ENCODE results near the gene MRPS31.
"Not testable (repeated sequence)": the region's sequence is repeated elsewhere in the genome, so short reads cannot be mapped to it uniquely, and the experiment has no call there.

Gene MRPS31

DNA sequence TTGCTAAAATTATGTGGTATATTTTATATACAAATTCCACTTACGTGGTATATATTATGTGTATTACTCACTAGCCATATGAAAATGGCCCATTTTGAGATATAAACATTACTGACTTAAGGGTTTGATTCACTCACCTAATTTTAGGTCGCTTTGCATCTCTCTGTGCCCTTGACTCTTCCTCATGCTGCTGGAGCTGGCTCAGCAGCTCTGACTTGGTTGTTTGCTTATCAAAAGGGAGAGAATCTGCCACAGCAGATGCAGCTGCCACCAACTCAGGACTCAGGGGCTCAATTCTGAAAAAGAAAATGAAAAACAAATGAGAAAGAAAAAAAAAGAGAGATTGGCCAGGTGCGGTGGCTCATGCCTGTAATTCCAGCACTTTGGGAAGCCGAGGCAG lies 12.2 kb downstream of the MRPS31 start:
- DNase-seq, result no peak

DNA sequence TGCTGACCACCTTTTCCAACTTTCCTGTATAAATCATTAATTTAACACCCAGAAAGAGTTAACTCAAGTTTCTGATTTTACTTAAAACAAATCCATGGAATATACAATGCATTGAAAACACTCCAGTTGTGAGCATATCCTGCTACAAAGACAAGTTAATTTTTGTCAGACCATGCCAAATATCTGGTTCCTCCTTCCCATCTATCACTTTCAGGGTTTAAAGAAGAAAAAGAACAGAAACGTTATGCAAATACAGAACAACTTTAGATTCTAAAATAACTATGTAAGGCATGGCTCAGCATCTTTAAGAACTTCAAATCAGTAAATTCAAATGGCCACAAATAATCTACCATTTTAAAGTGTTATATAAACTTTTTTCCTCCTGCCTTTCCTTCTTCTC lies 14.9 kb downstream of the MRPS31 start:
- DNase-seq, result no peak

DNA sequence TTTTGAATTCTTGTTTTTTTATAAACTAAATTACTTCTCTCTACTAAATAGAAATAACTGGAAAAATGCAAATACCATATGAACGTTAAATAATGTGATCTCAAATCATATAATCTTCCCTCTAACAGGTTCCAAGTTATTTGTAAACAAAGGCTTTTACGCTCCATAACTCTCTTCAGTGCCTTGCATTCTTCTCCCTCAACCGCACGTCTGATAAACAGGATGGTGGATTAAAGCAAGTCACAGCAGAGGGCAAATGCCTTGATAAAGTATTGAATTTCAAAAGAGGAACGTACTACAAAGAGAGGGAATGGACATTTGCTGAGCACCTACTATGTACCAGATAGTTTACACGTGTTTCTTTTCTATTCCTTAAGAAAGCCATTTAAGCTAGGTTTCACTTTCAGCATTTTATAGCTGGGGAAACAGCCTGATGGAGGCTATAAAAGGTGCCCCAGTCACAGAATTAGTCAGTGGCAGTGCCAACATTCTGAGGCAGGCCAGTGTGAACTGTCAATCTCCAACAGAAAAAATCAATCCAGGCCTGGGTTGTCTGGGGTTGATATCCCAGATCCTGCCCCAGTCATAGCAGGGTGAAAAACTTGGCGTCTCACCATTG lies 15.8 kb downstream of the MRPS31 start:
- no peak for DNase-seq

DNA sequence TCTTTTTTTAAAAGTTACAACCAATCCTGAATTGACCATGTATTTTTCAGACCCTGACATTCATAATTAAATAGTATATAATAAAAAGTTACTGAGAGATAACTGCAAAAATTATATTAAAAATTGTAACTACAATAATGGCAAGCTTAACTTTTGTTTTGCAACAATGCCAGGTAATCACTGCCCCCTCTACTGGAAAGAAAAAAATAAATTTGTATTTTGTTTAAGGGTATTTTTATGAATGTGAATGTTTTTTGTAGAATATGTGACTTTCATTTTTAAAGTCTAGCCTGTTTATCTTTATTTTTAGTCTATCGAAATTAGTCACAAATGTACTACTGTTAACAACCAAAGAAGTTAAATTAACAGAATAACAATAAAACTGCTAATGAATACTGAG lies 21.7 kb downstream of the MRPS31 start:
- DNase-seq, result no peak

DNA sequence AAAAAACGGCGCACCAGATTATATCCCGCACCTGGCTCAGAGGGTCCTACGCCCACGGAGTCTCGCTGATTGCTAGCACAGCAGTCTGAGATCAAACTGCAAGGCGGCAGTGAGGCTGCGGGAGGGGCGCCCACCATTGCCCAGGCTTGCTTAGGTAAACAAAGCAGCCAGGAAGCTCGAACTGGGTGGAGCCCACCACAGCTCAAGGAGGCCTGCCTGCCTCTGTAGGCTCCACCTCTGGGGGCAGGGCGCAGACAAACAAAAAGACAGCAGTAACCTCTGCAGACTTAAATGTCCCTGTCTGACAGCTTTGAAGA lies 35.8 kb downstream of the MRPS31 start:
- DNase-seq, result not testable (repeated sequence)

DNA sequence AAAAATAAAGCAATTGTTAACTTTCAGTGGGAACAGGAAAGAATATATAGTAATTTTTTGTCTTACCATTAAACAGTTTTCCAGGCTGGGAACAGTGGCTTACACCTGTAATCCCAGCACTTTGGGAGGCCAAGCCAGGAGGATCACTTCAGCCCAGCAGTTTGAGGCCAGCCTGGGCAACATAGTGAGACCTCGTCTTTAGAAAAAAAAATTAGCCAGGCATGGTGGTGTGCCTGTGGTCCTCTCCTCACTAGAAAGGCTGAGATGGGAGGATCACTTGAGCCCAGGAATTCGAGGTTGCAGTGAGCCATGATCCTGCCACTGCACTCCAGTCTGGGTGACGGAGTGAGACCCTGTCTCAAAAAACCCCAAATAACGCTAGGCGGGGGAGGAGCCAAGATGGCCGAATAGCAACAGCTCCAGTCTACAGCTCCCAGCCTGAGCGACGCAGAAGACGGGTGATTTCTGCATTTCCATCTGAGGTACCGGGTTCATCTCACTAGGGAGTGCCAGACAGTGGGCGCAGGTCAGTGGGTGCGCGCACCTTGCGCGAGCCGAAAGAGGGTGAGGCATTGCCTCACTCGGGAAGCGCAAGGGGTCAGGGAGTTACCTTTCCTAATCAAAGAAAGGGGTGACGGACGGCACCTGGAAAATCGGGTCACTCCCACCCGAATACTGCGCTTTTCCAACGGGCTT lies 36.3 kb downstream of the MRPS31 start:
- DNase-seq, result not testable (repeated sequence)

DNA sequence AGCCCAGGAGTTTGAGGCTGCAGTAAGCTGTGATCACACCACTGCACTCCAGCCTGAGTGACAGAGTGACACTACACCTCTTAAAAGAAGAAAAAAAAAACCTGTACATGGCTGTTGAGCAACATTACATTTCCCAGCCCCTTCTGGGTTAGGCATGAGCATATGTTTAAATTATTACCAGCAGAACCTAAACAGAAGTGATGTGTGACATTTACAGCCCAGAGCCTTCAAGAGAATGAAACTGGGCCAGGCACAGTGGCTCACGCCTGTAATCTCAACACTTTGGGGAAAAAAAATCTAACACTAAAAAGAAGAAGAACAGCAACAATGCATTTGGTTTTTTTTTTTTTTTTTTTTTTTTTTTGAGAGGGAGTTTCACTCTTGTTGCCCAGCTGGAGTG lies 38.3 kb downstream of the MRPS31 start:
- DNase-seq, result no peak

DNA sequence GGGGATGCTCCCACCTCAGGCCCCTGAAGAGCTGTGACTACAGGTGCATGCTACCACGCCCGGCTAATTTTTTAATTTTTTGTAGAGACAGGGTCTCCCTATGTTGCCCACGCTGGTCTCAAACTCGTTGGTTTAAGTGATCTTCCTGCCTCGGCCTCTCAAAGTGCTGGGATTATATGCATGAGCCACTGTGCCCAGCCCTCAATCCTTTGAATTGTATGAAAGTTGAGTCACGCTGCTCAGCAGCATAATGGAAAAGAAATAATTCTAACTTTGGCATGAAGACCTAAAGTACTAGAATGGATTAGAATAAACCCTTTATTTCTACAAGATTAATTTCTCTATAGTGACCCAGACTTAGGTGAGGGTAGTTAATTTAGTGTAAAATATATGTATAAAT lies 42.4 kb downstream of the MRPS31 start:
- DNase-seq, result no peak

DNA sequence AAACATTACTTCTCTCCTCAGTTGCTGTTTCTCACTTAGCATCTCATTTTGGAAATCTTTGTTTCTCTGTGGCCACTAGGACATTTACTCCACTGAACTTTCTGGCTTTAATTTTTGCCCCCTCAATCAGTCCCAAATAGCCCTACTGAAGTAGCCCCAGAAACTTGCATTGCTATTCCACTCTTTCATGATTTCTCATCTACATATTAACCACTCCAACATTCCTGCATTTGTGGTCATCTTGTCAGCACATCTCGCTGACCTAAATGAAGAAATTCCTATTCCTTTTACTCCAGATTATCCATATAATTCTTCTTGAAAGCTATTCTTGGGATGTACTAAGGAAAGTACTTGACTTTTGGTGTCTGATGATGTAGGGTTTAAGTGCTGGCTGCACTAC lies 56.6 kb downstream of the MRPS31 start:
- not testable (repeated sequence) for DNase-seq

DNA sequence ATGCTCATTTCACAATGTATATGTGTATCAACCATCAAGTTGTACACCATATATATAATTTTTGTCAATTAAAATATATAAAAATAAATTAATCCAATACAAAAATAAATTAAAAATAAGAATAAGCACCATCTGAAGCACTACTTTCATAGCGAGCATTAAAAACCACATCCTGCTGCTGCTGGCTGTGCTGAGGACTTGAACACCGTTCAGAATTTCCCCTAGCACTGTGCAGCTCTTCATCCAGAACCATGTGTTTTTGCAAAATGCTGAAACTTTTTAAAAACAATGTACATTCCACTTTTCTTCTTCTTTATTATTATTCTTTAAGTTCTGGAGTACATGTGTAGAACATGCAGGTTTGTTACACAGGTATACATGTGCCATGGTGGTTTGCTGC lies 64.6 kb downstream of the MRPS31 start:
- DNase-seq, result no peak

DNA sequence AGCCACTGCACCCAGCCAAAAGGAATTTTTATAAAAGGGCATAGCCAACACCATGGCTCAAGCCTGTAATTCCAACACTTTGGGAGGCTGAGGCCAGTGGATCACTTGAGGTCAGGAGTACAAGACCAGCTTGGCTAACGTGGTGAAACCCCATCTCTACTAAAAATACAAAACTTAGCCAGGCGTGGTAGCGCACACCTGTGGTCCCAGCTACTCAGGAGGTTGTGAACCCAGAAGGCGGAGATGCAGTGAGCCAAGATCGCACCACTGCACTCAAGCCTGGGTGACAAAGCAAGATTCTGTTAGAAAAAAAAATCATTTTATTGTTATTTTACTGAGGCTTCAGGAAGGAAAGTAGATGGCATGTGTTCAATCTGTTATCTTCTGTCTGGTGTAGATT lies 73.3 kb downstream of the MRPS31 start:
- DNase-seq, result no peak

DNA sequence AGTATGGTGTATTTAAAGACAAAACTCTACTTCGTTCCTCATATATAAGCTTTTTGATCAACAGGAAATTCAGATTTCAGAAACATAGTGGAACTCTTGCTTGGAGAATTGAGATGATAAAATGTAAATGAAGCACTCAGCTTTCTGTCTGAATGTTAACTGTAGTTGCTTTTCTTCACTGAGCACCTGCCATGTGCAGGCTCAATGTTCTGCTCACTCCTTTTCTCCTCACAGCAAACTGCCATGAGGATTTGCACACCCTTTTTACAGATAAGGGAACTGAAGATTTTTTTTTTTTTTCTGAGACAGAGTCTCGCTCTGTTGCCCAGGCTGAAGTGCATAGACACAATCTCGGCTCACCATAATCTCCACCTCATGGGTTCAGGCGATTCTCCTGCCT lies 76.6 kb downstream of the MRPS31 start:
- DNase-seq, result no peak

DNA sequence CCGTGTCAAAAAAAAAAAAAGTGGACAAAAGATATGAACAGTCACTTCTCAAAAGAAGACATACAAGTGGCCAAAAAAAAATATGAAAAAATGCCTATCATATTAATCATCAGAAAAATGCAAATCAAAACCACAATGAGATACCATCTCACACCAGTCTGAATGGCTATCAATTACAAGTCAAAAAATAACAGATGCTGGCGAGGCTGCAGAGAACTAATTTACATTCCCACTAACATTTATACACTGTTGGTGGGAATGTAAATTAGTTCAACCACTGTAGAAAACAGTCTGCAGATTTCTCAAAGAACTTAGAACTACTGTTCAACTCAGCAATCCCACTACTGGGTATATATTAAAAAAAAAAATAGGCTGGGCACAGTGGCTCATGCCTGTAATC lies 78.0 kb downstream of the MRPS31 start:
- no peak for DNase-seq

DNA sequence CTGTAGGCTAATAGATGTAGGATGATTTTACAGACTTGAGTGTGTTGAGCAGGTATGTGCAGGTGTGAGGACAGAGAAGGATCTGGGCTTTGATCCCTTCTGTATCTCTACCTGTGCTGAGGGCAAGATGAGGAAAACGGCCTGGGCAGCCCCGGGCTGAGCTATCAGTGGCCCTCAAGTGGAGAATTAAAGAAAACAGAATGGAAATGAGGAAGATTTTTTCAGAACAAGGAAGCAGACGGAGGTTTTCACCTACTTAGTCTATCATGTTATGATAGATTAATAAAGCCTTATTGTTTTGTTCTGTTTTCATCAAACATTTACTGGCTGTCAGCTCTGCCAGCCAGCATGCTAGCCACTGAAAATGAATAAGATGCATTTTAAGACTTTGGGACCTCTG lies 82.2 kb downstream of the MRPS31 start:
- no peak for DNase-seq

DNA sequence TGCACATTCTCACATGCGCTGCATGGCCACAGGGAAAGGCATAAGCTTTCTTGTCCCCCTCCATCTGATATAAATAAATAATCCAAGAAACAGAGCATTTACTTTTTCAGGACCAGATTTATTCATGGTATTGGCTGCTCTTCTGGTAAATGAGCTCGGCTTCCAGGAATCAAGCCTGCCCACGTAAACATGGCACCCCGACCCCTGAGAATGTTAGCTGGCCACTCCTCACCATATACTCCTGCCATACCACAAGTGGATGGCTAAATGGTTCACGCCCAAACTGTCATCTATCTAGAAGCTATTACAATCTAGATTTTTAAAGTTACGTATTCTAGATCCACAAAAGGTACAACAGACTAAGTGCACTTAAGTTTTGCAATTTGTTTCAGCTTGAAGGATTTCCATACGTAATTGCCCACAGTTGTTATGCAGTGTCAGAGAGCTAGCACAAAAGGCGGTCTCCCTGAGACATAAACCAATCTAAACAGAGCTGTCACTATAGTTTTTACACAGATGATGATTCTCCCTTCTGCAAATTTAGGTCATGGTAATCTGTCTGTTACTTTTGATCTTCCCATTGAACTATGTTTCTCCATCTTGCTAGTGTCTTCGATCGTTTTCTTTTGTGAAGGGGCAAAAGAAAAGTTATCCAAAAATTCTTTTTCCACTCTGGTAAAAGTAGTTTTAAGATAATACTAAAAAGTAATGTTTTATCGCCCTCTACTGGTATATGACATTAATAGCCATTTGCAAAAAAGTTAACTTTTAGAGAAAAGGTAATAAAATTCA lies 88.3 kb downstream of the MRPS31 start:
- DNase-seq, result no peak

DNA sequence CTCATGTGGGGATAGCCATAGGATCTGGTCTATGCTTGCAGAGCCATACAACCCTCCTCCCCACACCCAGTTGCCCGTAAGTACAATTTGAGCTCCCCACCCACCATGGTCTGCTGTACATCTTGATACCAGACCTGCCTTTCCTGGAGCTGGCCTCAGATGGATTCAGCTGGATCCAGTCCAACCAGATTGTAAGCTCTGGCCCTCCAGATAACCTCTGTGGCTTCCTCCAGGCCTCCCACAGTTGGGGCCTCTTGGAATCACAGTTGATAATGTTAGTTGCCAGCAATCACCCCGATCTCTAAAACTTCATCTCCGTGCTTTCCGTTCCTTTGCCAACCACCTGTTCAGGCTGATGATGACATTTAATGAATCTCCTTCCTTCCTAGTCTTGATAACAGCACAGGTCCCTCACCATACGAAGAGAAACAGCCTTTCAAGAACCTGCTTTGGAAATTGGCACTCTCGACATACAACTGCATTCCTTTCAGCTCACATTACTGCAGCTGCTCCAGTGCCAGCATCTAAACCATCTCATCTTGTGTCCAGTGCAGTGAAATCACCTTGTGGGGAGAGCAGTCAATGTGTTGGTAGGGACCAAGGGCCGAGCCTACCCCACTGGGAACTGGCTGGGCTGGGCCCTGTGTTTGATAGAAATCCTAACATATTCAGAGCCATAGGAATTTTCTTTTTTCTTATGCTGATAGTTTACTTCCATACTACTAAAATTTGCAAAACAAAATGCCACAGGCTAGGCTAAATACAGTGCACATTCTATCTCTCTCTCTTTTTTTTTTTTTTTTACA lies 89.4 kb downstream of the MRPS31 start:
- no peak for DNase-seq

DNA sequence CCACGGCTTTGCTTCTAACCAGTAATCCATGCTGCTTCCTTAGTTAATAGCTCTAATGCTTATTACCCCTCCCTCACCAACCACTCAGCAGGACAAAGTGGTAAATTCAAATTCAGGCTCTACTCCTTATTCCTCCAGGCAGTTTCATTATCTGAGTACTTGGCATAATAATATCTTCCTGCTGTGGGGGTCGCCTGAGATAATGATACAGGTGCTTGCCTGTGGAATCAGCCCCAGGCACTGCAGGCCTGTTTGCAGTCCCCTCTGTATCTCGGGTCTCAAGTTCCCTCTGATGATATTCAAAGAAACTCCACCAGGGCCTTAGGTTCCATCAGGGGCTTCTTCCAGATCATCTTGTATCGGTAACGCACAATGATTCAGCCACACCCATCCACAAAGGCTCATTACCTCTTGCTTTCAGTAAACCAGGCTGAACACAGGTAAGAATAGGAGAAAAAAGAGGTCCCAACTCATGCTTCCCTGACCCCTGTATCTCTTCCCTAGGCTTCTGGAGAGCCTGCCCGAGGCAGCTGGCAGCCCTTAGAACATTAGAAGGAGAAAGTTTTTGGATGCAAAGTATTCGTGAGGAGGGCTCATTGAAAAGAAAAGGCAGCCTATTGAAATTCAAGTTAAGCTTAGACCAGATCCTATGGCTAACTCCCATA lies 90.2 kb downstream of the MRPS31 start:
- no peak for DNase-seq

DNA sequence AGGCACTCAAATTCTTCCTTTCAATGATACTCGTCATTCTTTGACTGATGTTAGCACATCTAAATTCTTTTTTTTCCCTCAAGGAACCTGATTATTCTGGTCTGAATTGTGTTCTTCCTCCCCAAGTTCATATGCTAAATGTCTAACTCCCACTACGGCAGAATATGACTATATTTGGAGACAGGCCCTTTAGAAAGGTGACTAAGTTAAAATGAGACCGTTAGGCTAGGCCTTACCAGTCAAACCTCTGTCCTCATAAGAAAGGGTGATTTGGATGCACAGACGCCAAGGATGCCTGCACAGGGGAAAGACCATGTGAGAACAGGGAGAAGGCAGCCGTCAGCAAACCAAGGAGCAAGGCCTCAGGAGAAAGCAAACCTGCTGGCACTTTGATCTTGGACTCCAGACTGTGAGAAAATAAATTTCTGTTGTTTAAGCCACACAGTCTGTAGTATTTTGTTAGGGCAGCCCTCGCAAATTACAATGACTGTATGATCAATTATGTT lies 91.5 kb downstream of the MRPS31 start:
- DNase-seq, result no peak
